ENCODE data around the gene F5. TPM values are rescaled to one million over a fixed set of nuclear protein-coding genes. Genes with fewer than 3 reads are reported as not detected.
A peak's percentile ranks its signal among the peaks of the same experiment; 100 is the strongest.

Gene F5
- total and polyA plus RNA-seq, 2 of the 13 experiments (the other 11 are each of a cell fraction or from before 2014, with no cell fraction given) = 38.3 to 64.0 TPM

DNA sequence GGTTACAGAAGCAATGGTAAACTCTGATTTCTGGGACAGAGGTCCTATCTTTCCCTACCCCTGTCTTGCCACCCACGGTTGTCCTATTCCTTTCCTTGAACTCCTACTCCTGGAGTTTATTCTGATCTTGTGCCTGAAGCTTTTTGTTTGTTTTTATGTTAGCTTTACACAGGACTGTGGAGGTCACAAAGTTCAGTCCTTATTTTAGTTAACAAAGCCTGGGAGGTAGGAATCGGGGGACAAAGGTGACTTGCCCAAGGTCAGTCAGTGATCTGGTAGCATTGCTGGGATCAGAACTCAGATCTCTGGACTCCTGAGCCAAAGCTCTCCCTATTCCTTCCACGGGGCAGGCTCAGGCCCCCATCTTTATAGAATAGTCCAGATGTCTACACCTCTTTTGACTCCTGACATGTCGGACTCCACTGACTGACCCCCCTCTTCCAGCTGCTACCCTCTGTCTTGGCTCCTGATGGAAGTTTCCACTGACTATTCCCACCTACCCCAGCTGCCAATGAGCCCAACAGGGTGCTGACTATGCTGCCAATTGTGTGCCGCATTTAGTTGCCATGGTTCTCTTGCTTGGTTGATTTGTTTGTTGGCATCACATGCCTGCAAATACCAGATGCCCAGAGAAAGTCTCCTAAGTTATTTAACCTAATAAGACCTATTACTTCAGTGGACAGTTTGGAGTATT lies 9.9 kb downstream of the F5 start (continued):
- TF ChIP-seq HNF4G (IDR thresholded peaks at IDR 0.05; ENCODE audit: borderline replicate concordance, low read depth, low read length) (peak; percentile 75; the same call in 1 of the 2 replicates), HNF4G (CRISPR knock-in tag; IDR thresholded peaks at IDR 0.05; ENCODE audit: borderline replicate concordance, low read depth) (peak; percentile 78; the same call in 1 of the 2 replicates), ZSCAN22 (CRISPR knock-in tag; IDR thresholded peaks at IDR 0.05) (no peak), RARG (CRISPR knock-in tag; IDR thresholded peaks at IDR 0.05; ENCODE audit: low read depth) (no peak), FOXJ3 (CRISPR knock-in tag; IDR thresholded peaks at IDR 0.05; ENCODE audit: borderline replicate concordance) (0 out of 2 replicates have a peak, but pooled peaks have one; percentile 14), POGZ (CRISPR knock-in tag; IDR thresholded peaks at IDR 0.05) (peak; percentile 82), FOXA1 (IDR thresholded peaks at IDR 0.05) (no peak), FOXA1 (CRISPR knock-in tag; IDR thresholded peaks at IDR 0.05) (no peak), NFKBIZ (CRISPR knock-in tag; IDR thresholded peaks at IDR 0.05) (no peak), MED1 (CRISPR knock-in tag; IDR thresholded peaks at IDR 0.05) (peak; percentile 74), TOPORS (CRISPR knock-in tag; IDR thresholded peaks at IDR 0.05) (no peak), SOX13 (IDR thresholded peaks at IDR 0.05) (no peak), SOX13 (CRISPR knock-in tag; conservative IDR thresholded peaks at IDR 0.05 in 1 of 2, IDR thresholded peaks at IDR 0.05 in 1 of 2) (peak in 1 of 2 experiments; percentile 87; a peak in 2 of 4 replicates), NR0B2 (CRISPR knock-in tag; IDR thresholded peaks at IDR 0.05) (no peak), KDM6A (CRISPR knock-in tag; IDR thresholded peaks at IDR 0.05; ENCODE audit: low read depth) (peak; percentile 54; the same call in 1 of the 2 replicates), SNAPC2 (CRISPR knock-in tag; IDR thresholded peaks at IDR 0.05) (no peak), HMG20A (CRISPR knock-in tag; IDR thresholded peaks at IDR 0.05; ENCODE audit: borderline replicate concordance) (0 out of 2 replicates have a peak, but pooled peaks have one; percentile 64), ZNF839 (CRISPR knock-in tag; IDR thresholded peaks at IDR 0.05; ENCODE audit: borderline replicate concordance) (no peak), BCL6 (CRISPR knock-in tag; IDR thresholded peaks at IDR 0.05) (peak; percentile 54; the same call in 1 of the 2 replicates), ZNF354B (CRISPR knock-in tag; IDR thresholded peaks at IDR 0.05) (no peak), RFX1 (IDR thresholded peaks at IDR 0.05) (peak; percentile 16; the same call in 1 of the 2 replicates), ELF4 (CRISPR knock-in tag; IDR thresholded peaks at IDR 0.05; ENCODE audit: borderline replicate concordance) (no peak), ZNF326 (CRISPR knock-in tag; IDR thresholded peaks at IDR 0.05; ENCODE audit: borderline replicate concordance) (no peak)
- TF ChIP-seq, protein P1, sequence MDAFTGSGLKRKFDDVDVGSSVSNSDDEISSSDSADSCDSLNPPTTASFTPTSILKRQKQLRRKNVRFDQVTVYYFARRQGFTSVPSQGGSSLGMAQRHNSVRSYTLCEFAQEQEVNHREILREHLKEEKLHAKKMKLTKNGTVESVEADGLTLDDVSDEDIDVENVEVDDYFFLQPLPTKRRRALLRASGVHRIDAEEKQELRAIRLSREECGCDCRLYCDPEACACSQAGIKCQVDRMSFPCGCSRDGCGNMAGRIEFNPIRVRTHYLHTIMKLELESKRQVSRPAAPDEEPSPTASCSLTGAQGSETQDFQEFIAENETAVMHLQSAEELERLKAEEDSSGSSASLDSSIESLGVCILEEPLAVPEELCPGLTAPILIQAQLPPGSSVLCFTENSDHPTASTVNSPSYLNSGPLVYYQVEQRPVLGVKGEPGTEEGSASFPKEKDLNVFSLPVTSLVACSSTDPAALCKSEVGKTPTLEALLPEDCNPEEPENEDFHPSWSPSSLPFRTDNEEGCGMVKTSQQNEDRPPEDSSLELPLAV (CRISPR knock-in tag; conservative IDR thresholded peaks at IDR 0.05; ENCODE audit: low read depth) = no peak
- TF ChIP-seq, protein P2, sequence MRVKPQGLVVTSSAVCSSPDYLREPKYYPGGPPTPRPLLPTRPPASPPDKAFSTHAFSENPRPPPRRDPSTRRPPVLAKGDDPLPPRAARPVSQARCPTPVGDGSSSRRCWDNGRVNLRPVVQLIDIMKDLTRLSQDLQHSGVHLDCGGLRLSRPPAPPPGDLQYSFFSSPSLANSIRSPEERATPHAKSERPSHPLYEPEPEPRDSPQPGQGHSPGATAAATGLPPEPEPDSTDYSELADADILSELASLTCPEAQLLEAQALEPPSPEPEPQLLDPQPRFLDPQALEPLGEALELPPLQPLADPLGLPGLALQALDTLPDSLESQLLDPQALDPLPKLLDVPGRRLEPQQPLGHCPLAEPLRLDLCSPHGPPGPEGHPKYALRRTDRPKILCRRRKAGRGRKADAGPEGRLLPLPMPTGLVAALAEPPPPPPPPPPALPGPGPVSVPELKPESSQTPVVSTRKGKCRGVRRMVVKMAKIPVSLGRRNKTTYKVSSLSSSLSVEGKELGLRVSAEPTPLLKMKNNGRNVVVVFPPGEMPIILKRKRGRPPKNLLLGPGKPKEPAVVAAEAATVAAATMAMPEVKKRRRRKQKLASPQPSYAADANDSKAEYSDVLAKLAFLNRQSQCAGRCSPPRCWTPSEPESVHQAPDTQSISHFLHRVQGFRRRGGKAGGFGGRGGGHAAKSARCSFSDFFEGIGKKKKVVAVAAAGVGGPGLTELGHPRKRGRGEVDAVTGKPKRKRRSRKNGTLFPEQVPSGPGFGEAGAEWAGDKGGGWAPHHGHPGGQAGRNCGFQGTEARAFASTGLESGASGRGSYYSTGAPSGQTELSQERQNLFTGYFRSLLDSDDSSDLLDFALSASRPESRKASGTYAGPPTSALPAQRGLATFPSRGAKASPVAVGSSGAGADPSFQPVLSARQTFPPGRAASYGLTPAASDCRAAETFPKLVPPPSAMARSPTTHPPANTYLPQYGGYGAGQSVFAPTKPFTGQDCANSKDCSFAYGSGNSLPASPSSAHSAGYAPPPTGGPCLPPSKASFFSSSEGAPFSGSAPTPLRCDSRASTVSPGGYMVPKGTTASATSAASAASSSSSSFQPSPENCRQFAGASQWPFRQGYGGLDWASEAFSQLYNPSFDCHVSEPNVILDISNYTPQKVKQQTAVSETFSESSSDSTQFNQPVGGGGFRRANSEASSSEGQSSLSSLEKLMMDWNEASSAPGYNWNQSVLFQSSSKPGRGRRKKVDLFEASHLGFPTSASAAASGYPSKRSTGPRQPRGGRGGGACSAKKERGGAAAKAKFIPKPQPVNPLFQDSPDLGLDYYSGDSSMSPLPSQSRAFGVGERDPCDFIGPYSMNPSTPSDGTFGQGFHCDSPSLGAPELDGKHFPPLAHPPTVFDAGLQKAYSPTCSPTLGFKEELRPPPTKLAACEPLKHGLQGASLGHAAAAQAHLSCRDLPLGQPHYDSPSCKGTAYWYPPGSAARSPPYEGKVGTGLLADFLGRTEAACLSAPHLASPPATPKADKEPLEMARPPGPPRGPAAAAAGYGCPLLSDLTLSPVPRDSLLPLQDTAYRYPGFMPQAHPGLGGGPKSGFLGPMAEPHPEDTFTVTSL (CRISPR knock-in tag; IDR thresholded peaks at IDR 0.05; ENCODE audit: borderline replicate concordance) = peak; percentile 95

Measured in HepG2 (cell line).